ENCODE measurements around the gene CINP.

GRCh38 chr14:102314242-102315011, 48.3 kb downstream of the CINP start:
- TF ChIP-seq CTCF (IDR thresholded peaks at IDR 0.05) (peak; percentile 87 to 98 (median 95)), POLR2A (IDR thresholded peaks at IDR 0.05) (no peak)
